GM10266 (cell line): ENCODE data around the gene UBL3.

Experiments
- DNase-seq: peaks from one replicate; pipeline ENCODE4 v3.0.0; 2012; ENCODE audit errors: extremely low spot score
- CTCF ChIP-seq: IDR thresholded peaks from 2 replicates; pipeline ENCODE4 v1.5.1; 2012; ENCODE audit warnings: mild to moderate bottlenecking, low read depth; ENCODE audit not compliant: control insufficient read depth, insufficient read depth; ENCODE audit errors: missing control alignments

The UBL3 gene

DNA sequence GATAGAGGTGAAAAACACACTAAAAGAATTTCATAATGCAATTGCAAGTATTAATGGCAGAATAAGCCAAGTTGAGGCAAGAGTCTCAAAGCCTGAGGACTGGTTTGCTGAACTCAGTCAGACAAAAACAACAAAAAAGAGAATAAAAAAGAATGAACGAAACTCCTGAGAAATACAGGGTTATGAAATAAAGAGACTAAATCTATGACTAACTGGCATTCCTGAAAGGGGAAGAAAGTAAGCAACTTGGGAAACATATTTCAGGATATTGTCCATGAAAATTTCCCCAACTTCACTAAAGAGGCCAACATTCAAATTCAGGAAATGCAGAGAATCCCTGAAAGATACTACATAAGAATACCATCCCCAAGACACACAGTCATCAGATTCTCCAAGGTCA, 47.8 kb downstream of the UBL3 start:
- no peak for DNase-seq
- TF ChIP-seq CTCF, result no peak

DNA sequence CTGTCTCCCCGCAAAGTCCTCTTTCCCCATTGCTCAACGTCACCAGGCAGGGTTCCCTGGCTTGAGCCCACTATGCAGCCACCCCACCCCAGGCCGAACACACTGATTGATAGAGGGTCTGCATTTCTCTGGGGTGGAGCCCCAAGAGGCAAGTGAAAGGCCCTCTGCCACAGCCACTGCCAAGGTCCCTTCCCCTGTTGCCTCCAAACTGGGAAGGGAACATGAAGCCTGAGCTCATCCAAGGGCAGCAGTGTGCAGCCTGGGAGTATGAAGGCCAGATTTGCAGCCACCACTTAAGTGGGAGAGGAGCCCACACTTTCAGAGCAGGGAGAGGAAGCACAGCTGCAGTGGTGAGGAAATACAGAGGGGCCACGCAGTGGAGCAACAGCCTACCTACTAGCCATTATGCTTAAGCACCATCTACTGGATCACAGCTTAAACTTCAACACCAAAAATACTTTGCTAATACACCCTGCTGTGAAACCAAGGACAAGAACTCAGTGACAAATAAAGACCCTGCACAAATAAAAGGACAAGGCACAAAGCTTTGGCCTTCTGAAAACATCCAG, 48.6 kb downstream of the UBL3 start:
- no peak for TF ChIP-seq CTCF
- DNase-seq, result no peak

DNA sequence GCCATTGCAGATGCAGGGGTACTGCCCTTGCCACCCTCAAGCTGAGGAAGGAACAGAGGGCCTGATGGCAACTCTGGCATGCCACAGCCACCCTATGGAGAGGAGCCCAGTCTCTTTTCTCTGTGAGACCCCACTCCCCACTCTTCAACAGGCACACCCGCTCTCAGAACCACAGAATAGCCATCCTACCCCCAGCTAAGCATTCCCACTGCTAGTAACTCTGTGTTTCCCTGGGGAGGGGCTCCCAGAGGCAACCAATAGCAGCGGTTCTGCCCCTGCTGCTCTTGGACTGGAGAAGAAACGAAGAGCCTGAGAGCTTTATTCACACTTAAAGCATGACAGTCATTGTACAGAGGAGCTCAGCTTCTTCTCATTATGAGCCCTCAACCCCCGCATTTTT, 49.3 kb downstream of the UBL3 start:
- no peak for TF ChIP-seq CTCF
- no peak for DNase-seq

DNA sequence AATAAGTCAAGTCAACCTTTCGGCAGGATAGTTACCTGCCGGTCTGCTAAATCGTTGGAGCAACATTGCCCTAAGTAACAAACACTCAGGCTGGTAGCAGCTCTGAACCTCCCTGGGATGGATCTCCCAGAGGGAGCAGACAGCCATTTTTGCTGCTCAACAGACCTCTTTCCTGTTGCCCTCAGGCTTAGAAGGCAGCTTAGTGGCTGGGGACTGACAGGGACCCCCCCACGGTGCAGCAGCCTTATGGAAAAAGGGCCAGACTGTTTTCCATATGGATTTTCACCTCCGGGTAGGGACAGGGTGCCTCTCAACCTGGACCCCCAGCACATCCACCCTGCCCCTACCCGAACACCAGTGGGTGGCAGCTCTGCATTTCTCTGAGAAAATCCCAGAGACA, 49.7 kb downstream of the UBL3 start:
- TF ChIP-seq CTCF, result no peak
- DNase-seq, result no peak

DNA sequence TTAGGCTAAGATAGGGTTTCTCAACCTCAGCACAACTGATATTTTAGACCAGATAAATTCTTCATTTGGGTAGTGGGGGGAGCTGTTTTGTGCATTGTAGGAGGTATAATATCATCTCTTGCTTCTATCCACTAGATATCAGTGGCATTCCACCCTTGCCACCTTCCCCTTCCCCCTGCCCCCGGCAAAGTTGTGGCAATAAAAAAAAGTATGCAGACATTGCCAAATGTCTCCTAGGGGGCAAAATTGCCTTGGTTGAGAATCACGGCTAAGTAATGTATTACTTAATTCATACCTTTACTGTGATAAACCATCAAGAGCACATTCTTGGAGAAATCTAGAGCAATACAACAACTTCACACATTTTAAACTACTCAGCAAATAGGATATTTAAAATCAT, 51.4 kb downstream of the UBL3 start:
- TF ChIP-seq CTCF, result no peak
- DNase-seq, result no peak

GRCh38 chr13:29791997-29792780, 58.2 kb downstream of the UBL3 start:
- TF ChIP-seq CTCF, result no peak
- DNase-seq, result no peak

DNA sequence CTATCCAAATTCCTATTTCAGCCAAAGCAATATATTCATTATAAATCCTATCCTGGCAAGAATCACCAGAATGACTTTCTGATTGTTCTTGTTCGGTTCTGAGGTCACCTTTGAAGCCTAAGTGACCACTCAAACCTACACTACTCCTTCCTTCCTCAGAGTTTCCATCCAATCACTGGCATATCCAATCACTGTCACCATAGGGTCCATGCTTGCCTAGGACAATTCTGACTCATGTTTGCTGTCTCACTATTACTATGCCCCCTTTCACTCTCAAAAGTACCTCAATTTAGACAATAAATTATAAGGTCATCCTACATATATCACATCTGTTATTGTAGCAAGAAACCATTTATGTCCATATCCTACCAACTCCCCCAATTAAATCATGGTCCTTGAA, 58.9 kb downstream of the UBL3 start:
- TF ChIP-seq CTCF, result no peak
- no peak for DNase-seq
